Measurements from ENCODE around the gene GNL3. TPM values are rescaled to one million over a fixed set of nuclear protein-coding genes. Genes with fewer than 3 reads are reported as not detected.
"Not testable (repeated sequence)": the region's sequence is repeated elsewhere in the genome, so short reads cannot be mapped to it uniquely, and the experiment has no call there.

GNL3 gene, protein sequence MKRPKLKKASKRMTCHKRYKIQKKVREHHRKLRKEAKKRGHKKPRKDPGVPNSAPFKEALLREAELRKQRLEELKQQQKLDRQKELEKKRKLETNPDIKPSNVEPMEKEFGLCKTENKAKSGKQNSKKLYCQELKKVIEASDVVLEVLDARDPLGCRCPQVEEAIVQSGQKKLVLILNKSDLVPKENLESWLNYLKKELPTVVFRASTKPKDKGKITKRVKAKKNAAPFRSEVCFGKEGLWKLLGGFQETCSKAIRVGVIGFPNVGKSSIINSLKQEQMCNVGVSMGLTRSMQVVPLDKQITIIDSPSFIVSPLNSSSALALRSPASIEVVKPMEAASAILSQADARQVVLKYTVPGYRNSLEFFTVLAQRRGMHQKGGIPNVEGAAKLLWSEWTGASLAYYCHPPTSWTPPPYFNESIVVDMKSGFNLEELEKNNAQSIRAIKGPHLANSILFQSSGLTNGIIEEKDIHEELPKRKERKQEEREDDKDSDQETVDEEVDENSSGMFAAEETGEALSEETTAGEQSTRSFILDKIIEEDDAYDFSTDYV
- total RNA-seq, result 59.8 and 70.0 TPM in 2 replicates

DNA sequence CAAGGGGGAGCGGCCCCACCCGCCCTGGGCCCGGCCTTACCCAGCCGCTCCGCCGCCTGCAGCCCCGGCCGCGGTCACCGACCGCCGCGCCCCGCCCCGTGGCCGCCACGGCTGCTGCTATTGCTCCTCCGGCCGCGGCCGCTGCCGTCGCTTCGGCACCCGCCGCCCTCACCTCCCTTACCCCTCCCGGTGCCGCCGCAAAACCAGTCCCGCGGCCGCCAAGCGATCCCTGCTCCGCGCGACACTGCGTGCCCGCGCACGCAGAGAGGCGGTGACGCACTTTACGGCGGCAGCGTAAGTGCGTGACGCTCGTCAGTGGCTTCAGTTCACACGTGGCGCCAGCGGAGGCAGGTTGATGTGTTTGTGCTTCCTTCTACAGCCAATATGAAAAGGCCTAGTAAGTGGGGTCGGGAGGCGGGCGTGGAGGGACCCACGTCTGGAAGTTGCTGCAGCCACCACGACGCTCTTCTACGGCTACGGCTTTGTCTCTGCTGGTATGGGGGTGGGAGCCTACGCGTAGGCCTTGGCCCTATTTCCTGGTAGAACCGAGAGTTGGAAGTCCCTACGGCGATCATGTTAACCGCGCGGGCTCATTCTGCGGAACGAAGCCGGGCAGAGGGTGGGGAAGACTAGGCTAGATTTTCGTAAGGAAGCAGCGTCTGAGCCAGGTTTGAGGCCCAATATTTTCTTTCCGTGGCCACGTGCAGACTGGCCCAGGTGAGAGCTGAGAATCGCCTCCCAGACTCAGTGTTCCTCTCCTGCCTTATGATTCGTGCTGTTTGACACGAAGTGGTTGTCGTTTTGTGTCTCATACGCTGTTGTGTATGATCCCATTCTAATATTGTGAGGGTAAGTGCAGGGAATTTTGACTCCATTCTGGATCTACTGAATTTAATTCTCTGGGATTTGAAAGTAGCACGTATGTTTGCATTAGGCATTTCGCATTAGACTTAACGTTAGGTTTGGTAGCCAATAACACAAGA lies at the start of gene GNL3, which contains the start of gene PBRM1:
TSS of gene GNL3 (plus strand) at position 324 of the 983 bp plus-strand sequence. CDS start at position 385, 61 bp downstream.
TSS of gene PBRM1 (minus strand) at position 205 of the 983 bp plus-strand sequence.
- peak; percentile 57 for DNase-seq (ENCODE audit: extremely low read depth, low read depth, low spot score)

DNA sequence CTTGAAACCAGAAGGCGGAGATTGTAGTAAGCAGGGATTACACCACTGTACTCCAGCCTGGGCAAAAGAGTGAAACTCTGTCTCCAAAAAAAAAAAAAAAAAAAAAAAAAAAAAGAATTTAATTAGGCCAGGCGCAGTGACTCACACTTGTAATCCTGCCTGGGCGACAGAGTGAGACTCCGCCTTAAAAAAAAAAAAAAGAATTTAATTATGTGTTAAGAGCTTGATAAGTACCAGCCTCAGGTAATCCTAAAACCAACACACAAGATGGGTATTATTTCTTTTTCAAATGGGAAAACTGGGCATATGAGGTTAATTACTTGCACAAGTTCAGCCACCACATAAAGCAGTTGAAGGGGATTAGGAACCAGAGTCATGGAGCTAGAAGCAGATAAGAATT lies 49.2 kb upstream of the GNL3 start:
- DNase-seq (ENCODE audit: extremely low read depth, low read depth, low spot score), result no peak

DNA sequence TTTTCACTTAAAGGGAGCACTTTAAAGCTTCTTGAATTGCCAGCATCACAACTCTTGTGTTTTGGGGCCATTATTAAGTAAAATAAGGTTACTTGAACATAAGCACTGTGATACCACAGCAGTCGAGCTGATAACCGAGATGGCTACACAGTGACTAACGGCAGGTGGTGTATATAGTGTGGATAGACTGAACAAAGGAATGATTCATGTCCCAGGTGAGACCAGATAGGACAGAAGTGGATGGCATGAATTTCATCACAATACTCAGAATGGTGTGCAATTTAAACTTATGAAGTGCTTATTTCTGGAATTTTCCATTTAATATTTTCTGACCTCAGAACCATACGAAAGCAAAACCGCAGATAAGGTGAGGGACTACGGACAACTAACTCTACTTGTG lies 40.3 kb upstream of the GNL3 start:
- DNase-seq (ENCODE audit: extremely low read depth, low read depth, low spot score), result no peak

DNA sequence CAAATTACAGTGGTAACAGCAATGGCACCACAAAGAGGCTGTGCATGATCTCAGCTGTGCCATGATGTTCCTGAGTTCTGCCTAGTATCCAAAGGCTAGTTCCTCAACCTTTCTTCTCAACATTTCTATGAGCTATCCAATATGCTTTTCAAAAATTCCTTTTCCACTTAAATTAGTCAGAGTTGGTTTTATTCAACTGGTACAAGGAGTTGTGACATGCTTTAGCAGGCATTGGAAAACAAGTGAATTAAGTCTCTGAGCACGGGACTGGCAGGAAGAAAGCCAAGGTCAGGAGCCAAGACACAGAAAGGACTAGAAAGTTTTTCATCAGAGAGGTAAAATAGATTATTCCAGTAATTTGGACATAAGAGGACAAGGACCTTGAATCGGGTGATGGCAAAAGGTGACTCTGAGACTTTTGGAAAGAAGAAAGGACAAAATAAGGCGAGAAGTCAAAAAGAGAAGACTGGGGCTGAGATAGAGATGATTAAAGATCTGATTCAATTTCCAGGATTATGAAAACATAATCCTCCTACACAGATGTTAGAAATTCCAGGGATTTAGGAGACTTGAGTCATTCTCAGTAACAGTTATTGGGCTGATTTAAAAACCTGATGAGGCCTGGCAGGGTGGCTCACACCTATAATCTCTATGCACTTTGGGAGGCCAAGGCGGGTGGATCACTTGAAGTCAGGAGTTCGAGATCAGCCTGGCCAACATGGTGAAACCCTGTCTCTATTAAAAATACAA lies 36.2 kb upstream of the GNL3 start:
- DNase-seq (ENCODE audit: extremely low read depth, low read depth, low spot score), result no peak

DNA sequence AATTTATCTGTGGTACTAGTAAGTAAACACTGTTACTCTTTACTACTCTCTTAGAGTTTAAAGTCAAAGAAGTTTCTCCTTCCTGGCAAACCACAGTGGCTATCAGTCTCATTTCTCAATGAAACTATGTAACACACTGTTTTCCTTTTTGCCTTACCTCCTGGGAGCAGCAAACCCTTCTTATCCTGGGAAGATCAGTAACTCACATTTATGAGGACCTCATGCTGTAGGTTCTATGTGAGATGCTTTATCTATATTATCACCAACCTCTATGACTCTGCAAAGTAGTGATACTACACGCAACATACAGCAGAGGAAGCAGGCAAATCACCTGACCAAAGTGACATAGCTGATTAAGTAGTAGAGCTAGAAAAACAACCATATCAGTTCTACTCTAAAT lies 35.4 kb upstream of the GNL3 start:
- DNase-seq (ENCODE audit: extremely low read depth, low read depth, low spot score), result no peak

DNA sequence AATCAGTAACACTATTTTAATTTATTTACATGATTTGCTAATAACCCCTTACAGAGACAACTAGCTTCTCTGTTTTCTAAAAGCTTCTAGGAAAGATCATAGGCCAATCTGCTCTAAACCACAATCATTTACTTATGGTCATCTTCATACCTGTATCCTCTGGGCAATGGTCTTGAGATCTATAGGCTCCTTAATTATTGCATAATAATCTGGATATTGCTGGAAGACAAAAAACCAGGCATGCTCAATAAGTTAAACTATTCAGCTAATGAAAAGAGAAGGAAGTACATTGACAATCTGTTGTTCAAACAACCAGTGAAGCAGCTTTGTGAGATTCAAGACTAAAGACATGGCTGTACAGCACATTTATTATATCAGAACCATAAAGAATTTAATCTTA lies 34.2 kb upstream of the GNL3 start:
- no peak for DNase-seq (ENCODE audit: extremely low read depth, low read depth, low spot score)

DNA sequence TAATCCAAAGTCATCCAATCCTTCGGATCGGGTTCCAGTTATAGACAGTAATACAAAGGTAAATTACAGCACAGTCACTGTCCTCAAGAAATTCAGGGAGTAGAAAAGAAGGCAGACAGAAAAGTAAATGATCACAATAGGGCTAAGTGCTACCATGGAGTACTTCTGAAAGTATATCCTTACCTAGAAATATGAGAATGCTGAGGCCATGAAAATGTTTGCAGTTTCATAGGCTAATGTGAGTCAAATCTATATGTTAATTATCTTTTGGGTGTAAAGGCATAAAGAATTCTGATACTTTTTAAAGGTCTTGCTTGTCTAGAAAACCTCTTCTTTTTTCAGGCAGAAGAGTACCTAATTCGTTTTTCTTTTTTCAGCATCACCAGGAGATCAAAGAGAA lies 29.9 kb upstream of the GNL3 start:
- no peak for DNase-seq (ENCODE audit: extremely low read depth, low read depth, low spot score)

DNA sequence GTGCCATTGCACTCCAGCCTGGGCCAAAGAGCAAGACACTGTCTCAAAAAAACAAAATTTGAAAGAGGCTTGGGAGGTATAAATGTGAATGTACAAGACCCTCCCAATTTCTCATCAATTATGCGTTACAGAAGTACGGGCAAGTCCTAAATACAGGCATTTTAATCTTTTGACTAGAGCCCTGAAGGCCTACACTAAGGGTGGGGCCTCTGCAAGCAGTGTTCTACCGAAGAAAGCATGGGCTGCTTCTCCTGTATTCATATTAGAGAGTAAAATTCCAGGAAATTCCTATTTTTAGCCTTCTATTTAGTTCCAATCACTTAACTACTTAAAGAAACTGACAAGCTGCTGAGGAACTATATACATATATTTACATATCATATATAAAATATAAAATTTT lies 25.8 kb upstream of the GNL3 start:
- DNase-seq (ENCODE audit: extremely low read depth, low read depth, low spot score), result no peak

DNA sequence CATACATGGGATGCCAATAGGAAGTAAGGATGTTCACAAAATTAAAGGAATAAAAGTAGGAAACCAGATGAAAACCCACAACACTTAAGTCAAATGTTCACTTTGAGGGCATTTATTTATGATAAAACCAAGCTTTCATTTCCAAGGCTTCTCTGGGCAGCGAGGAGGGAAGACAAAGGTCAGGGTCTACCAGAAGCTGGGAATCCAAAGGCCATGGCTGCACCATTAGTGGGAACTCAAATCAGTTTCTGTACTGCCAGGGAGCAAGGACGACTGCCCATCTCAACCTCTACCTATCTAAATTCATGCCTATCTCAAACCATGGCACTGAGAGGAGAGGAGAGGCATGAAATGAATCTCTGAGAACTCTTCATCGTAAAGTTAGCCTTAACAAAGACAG lies 22.7 kb upstream of the GNL3 start:
- DNase-seq (ENCODE audit: extremely low read depth, low read depth, low spot score), result no peak

DNA sequence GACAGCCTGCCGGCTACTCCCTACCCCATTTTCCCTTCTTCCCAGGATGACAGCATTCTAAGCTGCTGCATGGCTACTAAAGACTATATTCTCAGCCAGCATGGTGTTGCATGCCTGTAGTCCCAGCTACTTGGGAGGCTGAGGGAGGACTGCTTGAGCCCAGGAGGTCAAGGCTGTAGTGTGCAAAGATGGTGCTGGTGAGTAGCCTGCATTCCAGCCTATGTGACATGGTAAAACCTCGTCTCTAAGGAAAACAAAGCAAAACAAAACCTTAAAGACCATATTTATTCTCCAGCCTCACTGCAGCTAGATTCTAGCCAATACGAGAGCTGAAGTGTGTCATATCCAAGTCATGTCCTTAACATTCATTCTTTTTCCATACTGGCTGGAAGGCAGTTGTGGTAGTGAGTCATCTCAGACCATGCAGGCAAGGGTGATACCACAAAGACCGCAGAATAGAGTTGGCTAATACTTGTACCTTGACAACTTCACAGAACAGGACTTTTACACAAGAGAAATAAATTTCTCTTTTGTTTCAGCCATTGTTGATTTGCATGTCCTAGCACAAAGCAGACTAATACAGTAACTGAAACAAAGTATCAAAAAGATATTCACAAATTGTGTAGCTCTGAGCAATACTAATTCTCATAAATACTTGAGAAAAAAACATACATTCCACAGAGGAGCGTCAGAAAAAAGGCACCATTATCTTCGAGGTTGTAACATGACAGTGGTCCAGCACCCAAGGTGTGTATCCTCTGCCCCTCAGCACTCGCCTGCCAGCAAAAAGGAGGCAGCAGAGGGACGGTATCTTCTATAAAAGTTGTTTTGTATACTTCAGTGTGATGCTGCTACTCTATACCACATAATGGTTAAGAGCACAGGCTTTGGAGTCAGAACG lies 15.0 kb upstream of the GNL3 start:
- DNase-seq (ENCODE audit: extremely low read depth, low read depth, low spot score), result peak; percentile 88

DNA sequence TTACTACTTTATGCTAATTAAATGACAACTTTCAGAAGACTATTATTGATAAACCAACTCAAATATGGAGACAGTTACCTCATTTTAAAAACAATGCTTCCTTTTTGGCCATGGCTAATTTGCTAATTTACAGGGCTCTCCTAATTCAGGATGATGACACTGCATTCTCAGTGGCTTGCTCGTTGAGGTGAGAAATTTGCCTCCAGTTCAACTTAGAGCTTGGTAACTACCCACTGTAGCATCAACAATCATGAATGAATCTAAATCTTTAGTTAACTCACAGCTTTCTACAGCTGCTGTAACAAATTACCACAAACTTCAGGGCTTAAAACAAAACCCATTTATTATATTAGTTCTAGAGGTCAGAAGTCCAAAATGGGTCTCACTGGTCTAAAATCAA lies 14.2 kb upstream of the GNL3 start:
- no peak for DNase-seq (ENCODE audit: extremely low read depth, low read depth, low spot score)

DNA sequence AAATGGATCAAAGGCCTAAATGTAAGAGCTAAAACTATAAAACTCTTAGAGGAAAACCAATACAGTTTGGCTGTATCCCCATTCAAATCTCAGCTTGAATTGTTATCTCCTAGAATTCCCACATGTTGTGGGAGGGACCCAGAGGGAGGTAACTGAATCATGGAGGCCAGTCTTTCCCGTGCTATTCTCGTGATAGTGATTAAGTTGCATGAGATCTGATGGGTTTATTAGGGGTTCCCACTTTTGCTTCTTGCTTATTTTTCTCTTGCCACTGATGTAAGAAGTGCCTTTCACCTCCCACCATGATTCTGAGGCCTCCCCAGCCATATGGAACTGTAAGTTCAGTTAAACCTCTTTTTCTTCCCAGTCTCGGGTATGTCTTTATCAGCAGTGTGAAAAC lies 9.6 kb upstream of the GNL3 start:
- not testable (repeated sequence) for DNase-seq (ENCODE audit: extremely low read depth, low read depth, low spot score)

DNA sequence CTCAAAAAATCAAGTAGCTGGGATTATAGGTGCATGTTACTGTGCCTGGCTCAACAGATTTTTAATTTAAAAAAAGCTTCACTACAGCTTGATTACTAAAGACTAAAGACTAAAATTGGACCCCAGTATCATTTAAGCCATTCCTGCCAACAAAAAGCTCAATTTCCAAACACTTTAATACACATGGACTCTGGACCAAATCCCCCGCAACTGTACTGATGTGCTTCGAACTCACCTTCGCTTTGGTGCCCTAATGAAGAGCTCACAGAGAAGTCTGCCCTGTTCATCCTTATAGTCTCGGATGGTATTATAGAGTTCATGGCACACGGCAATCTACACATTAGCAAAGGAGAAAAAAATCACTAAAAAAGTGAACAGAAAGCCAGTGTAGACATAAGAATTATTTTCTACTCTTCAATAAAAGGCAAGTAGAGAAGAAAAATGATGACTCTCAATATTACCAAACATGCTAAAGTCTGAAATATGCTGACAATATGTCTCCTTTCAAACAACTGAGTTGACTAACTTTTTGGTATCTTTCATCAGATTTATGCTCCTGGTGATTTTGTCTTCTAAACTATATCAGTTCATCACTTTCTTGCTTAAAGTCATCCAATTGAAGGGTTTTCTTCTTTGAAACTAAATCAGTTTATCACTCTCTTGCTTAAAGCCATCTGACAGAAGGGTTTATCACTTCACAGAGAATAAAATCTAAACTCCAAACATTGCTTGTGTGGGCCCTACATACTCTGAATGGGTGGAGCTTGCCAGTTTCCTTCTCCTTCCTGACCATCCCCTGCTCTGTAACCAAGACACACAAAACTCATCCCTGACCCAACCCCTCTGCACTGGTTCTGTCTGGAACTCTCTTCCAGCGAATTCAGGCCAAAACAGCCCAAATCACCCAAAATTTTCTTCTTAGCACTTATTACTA lies 7.3 kb upstream of the GNL3 start:
- DNase-seq (ENCODE audit: extremely low read depth, low read depth, low spot score), result no peak

DNA sequence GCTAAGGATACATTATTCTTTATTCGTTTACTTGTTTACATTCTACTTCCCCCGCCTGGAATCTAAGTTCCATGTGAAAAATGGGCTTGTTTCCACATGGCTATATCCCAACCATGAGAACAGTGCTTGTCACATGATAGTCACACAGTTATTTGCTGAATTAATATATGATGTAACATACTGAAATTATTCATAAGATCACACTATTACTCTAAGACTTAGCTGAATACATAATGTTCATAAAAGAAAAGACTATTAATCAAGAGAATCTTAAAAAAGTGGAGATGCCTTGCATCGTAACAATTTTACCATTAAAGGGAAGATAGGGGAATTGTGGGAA lies 6.7 kb upstream of the GNL3 start:
- no peak for DNase-seq (ENCODE audit: extremely low read depth, low read depth, low spot score)

DNA sequence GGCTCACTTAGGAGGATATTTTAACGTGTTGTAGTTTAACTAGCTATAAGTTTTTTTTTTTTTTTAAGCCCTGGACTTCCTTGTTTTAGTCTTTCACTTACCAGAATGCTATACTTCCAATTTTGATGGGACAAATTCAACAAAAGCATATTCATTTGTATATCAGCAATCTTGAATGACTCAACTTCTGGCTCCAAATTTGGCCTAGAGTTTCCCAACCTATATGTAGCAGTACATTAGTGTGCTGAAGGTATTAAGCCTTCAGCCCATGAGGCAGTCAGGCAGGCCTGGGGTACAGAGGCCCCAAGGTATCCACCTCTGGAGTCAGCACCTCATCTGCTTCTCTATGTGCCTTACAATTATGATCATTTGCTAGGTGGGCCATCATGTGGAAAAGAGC lies 6.0 kb upstream of the GNL3 start:
- DNase-seq (ENCODE audit: extremely low read depth, low read depth, low spot score), result no peak

DNA sequence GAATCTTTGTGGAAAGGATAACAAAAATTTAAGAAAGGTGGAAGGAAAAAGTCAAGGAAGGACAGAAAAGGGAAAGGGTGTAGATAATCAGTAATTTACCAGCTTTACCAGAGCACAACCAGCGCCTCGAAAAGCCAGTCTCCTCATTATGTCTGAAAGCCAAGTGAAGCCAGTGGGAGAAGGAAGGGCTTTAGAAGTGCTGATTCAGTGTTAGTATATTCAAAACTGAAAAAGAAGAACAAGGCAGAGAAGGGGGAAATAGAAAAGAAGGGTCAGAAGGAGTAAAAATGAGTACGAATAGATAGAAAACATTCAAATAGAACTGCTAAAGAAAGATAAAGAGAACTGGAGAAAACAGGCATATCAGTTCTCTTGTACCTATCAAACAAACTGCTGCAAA lies 4.2 kb upstream of the GNL3 start:
- DNase-seq (ENCODE audit: extremely low read depth, low read depth, low spot score), result no peak

DNA sequence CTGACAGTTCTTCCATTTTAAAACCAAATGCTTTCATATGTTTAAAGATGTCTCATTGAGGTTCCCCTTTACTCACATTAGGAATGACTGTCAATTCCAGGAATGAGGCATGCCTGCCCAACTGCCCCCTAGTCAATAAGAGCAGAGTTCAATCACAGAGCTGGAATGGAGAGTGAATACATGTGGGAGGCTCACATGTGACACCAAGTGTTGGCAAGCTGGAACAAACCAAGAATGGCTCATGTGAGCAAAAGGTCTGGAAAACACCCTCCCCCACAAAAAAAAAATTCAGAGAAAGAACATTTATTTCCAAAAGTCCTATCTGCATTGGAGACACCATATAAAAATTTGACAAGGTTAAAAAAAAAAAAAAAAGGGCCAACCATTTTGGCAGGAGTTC lies 3.8 kb upstream of the GNL3 start:
- DNase-seq (ENCODE audit: extremely low read depth, low read depth, low spot score), result no peak

DNA sequence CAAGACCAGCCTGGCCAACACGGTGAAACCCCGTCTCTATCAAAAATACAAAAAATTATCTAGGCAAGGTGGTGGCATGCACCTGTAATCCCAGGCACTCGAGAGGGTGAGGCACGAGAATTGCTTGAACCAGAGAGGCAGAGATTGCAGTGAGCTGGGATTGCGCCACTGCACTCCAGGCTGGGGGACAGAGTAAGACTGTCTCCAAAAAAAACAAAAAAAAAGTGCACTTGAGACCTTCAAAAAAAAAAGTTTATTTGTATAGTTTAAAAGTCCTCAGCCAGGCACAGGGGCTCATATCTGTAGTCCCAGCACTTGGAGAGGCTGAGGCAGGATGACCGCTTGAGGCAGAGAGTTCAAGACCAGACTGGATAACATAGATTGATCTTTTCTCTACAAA lies 2.2 kb upstream of the GNL3 start:
- no peak for DNase-seq (ENCODE audit: extremely low read depth, low read depth, low spot score)

DNA sequence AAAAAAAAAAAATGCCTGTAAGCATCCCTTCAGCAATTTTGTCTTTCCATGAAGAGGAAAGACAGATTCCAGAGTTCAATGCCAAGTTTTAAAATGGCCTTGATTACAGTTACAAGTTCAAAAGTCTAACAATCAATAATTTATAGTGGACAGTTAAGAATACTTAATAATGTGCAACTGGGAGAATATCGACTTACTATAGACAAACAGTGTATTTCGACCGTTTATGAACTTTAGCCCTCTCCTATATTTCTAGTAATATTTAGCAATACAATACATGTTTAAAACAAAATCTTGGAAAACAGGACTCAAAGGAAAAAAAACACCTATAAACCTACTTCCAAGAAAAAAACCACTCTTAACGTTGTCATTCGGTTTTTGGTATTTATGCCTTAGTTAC lies 1.6 kb upstream of the GNL3 start:
- no peak for DNase-seq (ENCODE audit: extremely low read depth, low read depth, low spot score)

All from glomerular endothelial cell (primary cell).